SW 1271 (cell line): Measurements from ENCODE around the gene WDR46.

Source experiments
- DNase-seq, 2 experiments: peaks; one replicate each; lab custom pipeline; 2025; lab: John Stamatoyannopoulos, UW

WDR46 gene

GRCh38 chr6:33313709-33314514 lies 24.9 kb upstream of the WDR46 start, which contains the start of gene TAPBP:
Gene TAPBP (minus strand): TSS chr6:33314078. CDS start chr6:33314041, 37 bp downstream.
- DNase-seq: peak in 1 of 2 experiments; percentile 75

- DNase-seq: peak in 1 of 2 experiments; percentile 32
These were observed 24.2 kb upstream of the WDR46 start for GRCh38 chr6:33313105-33313708.

DNA sequence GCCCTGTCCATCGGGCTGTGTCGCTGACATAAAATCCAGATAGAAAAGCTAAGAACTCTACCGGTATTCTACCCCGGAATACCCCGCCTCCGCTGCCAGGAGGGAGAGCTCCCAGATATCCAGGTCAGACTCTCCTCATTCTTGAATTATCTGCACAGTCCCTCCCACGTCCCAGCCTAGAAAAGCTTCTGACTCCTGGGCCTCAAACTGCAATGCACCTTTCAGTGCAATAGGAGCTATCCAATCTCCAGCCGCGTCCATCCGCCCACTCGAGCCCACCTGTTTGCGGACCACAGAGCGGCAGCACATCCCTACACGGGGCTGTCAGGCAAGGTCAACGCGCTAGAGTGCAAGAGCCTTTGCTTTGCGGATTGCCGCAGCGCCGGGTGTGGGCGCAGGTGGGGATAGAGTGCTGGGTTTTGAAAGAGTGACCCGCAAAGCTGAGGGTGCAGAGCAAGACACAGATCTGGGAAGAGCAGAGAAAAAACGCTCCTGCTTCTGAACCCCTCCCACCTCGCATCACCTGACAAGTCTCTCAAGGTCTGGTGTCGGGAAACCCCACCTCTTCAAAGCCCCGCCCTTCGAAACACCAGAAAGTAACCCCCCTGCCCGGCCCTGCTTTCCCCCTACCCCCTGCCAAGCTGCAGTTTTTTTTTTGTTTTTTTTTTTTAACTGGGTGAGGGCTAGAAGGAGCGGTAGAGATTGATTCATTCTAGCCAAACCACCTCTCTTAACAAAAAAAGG lies 23.5 kb upstream of the WDR46 start:
- peak; percentile 52 to 83 for DNase-seq

GRCh38 chr6:33306356-33306755 lies 17.3 kb upstream of the WDR46 start:
- no peak for DNase-seq

GRCh38 chr6:33305052-33305451 lies 16.0 kb upstream of the WDR46 start:
- no peak for DNase-seq

DNA sequence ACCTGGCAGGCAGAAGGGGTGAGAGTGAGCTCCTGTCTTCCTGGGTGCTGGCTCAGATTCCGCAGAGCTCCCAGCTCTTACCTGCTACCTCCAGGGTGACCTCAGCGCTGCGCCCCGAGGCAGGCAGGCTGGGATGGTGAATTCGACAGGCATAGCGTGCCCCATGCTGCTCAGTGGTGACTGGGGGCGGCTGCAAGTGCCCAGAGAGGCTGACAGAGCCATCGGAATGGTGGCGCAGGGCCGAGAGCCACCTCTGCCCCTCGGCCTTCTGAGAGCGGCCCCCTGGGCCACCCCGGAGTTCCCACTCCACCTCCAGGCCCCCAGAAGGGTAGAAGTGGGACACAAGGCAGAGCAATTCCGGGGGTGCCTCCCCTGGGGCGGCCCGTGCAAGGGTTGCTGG lies 15.2 kb upstream of the WDR46 start:
- DNase-seq: no peak

DNA sequence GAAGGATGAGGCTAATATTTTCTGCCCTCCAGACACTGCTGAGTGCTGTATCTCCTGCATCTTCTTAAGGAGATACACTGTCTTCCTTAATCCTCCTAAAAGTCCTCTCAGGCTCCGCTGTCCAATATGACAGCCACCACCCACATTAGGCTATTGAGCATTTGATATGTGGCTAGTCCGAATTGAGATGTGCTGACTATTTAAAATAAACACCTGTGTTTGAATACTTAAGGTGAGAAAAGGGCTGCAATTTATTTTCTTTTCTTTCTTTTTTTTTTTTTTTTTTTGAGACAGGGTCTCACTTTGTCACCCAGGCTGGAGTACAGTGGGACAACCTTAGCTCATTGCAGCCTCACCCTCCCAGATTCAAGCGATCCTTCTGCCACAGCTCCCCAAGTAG lies 12.8 kb upstream of the WDR46 start:
- no peak for DNase-seq

- DNase-seq: peak; percentile 73 to 92
These were observed 10.4 kb upstream of the WDR46 start for GRCh38 chr6:33299237-33299944.

DNA sequence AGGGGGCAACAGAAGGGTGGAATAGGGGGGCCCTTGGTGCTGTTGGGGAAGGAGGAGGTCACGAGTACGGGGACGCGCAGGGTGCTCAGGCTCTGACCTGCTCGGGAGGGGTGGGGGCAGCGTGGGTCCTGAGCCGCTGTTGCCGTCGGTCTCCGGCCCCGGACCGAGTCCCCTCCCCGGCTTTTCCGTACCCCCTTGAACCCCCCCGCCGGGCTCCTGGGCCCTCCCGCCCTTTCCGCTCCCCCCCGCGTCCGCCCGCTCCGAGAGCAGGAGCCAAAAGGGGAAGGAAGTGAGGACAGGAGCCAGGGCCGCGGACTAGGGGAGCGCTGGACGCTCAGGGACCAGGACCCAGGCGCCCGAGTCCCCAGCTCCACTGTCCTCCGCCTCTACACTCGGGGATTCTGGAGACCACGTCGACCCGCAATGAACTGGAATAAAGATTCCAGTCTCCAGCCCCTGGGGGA lies 9.8 kb upstream of the WDR46 start, which contains the start of gene RGL2:
Gene RGL2, minus strand, starts transcription at position 170 of the 464 bp plus-strand sequence. CDS start 332 bp downstream, outside the sequence.
- DNase-seq: peak in 1 of 2 experiments; percentile 80

DNA sequence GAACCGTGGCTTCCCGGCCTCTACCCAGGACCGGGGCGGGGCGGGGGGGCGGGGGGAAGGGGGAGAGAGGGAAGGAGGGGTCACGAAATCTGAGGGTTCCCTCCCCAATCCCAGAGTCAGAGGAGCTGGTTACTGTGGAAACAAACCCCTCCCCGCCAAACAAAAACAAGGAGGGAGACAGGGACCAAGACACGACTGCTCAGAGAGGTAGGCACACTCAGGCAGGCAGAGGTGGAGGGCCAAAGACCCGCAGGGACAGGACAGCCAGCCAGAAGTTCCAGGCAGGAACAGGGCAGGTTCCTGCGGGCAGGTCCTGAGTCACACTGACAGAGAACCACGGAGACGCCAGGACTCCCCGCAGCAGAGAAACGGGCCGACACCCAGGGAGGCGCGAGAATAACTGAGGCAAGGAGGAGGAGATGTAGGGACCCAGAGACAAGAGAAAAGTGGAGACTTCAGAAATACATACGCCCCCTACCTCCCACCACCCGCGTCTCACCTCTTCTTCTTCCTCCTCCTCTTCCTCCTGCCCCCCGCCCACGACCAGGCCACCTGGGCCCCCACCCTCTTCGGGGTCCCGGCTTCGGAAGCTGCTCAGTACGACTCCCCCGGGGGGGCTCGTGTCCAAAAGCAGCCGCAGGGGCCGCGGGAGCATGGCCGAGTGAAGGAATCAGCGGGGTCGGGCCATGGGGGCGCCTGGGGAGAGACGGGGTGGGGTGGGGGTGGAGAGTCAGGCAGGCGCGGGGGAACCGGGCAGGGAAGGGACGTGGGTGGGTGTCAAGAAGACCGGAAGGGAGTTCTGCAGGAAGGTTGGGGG lies 9.1 kb upstream of the WDR46 start:
- DNase-seq: peak; percentile 84 to 93

DNA sequence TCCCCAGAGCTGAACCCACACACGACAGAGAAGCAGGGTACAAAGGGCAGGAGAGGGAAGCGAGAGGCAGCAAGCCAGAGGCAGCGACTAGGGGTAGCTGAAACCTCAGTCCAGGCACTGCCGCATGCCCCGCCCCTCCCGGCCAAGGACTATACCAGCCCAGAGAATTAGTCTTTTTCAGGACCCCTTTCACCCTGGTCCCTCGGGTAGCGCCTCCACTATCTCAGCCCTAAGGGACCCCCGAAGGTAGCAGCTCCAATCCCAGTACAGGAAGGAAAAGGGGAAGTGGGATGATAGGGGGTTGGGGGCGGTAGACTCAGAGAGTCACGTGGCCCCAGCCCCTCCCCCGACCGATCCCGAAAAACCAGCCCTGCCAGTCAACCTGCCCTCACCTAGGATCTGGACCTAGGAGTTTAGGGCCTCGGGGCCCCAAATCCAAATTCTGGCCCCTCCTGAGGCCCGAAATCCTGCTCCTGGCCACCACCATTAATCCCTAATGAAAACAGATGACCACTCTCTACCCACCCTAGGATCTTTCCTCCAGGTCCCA lies 8.4 kb upstream of the WDR46 start:
- DNase-seq: peak in 1 of 2 experiments; percentile 74

- DNase-seq: no peak
These were observed 7.9 kb upstream of the WDR46 start for GRCh38 chr6:33296797-33297405.

GRCh38 chr6:33295621-33296369 lies 6.8 kb upstream of the WDR46 start:
- DNase-seq: no peak

DNA sequence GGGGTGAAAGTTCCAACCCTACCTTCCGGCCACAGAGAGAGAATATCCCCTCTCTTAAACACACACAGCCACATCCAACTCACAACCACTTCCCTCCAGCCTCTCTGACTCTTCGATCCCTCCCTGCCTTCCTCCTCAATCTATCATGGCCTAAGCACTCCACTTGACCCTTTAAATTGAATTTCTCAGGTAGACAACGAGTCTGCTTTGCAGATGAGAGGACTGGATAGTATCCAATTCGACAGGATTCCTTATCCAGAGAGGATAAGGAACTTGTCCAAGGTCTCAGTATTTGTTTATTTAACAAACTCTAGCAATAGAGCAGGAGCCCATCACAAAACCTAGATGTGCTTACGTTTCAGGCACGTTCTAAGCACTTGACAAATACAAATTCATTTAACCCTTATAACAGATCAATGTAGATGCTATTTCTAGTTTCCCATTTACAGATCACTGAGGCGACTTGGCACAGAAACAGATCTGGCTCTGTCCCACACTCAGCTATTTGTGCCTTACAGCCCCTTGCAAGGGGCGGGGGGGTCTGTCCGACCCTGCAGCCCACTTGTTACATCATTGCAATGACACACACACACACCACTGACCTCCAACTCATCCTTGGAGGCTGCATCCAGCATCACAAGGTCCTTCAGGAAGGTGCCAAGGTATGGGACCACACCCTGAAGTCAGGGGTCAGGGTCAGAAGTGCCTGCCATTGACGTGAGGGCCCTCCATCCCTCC lies 5.2 kb upstream of the WDR46 start:
- no peak for DNase-seq

- DNase-seq: no peak
These were observed 4.1 kb upstream of the WDR46 start for GRCh38 chr6:33292996-33293682.

DNA sequence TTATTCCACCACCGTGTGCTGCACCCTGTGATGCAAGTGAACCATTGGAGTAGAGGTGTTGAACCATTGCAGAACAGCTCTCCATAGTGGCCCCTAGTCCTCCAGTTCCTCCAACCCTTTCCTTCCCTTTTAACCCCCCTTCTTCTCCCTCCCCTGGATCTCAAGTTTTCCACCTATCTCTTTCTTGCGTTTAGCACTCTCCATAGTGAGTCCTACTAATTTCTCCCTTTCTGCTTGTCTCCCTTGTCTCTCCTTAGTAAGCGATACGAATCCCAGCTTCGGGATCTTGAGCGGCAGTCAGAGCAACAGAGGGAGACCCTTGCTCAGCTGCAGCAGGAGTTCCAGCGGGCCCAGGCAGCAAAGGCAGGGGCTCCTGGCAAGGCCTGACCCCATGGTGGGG lies 1.4 kb upstream of the WDR46 start:
- no peak for DNase-seq

DNA sequence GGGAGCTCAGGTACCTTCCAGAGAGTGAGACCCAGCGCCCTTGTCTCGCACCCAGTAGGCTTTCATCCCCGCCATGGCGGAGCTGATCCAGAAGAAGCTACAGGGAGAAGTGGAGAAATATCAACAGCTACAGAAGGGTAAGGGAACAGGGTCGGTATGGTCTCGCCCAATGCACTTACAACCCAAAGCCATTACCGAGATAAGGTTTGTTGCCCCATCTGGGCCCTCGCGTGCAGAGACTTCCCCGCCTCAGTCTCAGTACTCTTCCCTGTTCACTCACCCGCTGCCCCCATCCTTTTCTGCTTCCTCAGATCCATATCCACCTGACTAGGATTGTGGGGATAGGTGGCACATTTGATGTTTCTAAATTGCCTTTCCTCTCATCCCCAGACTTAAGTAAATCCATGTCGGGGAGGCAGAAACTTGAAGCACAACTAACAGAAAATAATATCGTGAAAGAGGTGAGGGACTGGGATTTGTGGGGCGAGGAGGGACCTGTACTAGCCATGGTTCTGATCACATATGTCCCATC lies 811 bp upstream of the WDR46 start:
- no peak for DNase-seq
